IMR-90 (cell line): ENCODE measurements around the gene MPP1. TPM values are rescaled to one million over a fixed set of nuclear protein-coding genes. Genes with fewer than 3 reads are reported as not detected.
A peak's percentile ranks its signal among the peaks of the same experiment; 100 is the strongest.

Source experiments
- ATAC-seq: fragments of 200-7000 bp; cut with Tn5 transposase; 2 replicates; pipeline ENCODE4 v1.9.1; 2020; ENCODE audit warnings: low read depth, mild to moderate bottlenecking, moderate library complexity
- BruUV-seq: library from RNA; stranded (reverse); fragments of 400-500 nt; replicated peaks from 2 replicates; lab custom pipeline; 2021; lab: Mats Ljungman, UMichigan
- CTCF ChIA-PET: fragments of 300-600 bp; formaldehyde crosslinking; extraction: SDS; loops from one replicate; lab custom pipeline; 2021; ENCODE audit warnings: antibody characterized with exemption; lab: Yijun Ruan, JAX
- POLR2A ChIA-PET: fragments of 300-600 bp; sonication (Branson Sonifier 250); formaldehyde crosslinking; loops from one replicate; lab custom pipeline; 2022; ENCODE audit warnings: antibody characterized with exemption; ENCODE audit not compliant: unreplicated experiment; lab: Charles Lee
- DNase-seq: peaks from one replicate; pipeline ENCODE4 v3.0.0; 2013
- H2AFZ ChIP-seq: replicated peaks from 2 replicates; pipeline ENCODE3; 2013; ENCODE audit warnings: low read length, mild to moderate bottlenecking; ENCODE audit not compliant: poor library complexity
- H2AK5ac ChIP-seq: 2 replicates; pipeline ENCODE4 v1.6.1; 2013; ENCODE audit warnings: low read depth, low read length, inconsistent platforms
- H2AK9ac ChIP-seq: replicated peaks from 2 replicates; pipeline ENCODE3; 2013; ENCODE audit warnings: mild to moderate bottlenecking, low read depth, low read length, moderate library complexity; ENCODE audit not compliant: poor library complexity
- H2BK120ac ChIP-seq: 2 replicates; pipeline ENCODE4 v1.6.1; 2013; ENCODE audit warnings: low read depth, low read length, inconsistent platforms
- H2BK15ac ChIP-seq: 3 replicates; pipeline ENCODE4 v1.6.1; 2013; ENCODE audit warnings: low read depth, low read length, inconsistent platforms
- H2BK20ac ChIP-seq: 2 replicates; pipeline ENCODE4 v1.6.1; 2013; ENCODE audit warnings: low read depth, mild to moderate bottlenecking, inconsistent platforms, low read length, moderate library complexity
- H2BK5ac ChIP-seq: 2 replicates; pipeline ENCODE4 v1.6.1; 2013; ENCODE audit warnings: mild to moderate bottlenecking, low read depth, low read length, inconsistent platforms; ENCODE audit not compliant: poor library complexity, severe bottlenecking
- H3K14ac ChIP-seq: replicated peaks from 2 replicates; pipeline ENCODE4 v1.6.1; 2013; ENCODE audit warnings: low read depth, low read length, inconsistent platforms
- H3K18ac ChIP-seq: 2 replicates; pipeline ENCODE4 v1.6.1; 2013; ENCODE audit warnings: low read depth, low read length, control low read depth
- H3K23ac ChIP-seq: 2 replicates; pipeline ENCODE4 v1.6.1; 2013; ENCODE audit warnings: low read depth, low read length, inconsistent platforms
- H3K27ac ChIP-seq: 2 replicates; pipeline ENCODE4 v1.5.1; 2013; ENCODE audit warnings: mild to moderate bottlenecking, control low read depth, low read length; ENCODE audit not compliant: insufficient read depth
- H3K27me3 ChIP-seq: 2 replicates; pipeline ENCODE4 v1.6.1; 2013; ENCODE audit warnings: low read length; ENCODE audit not compliant: control insufficient read depth, insufficient read depth
- H3K36me3 ChIP-seq: 2 replicates; pipeline ENCODE4 v1.6.1; 2013; ENCODE audit warnings: low read length, mixed read lengths; ENCODE audit not compliant: control insufficient read depth, insufficient read depth
- H3K4ac ChIP-seq: 2 replicates; pipeline ENCODE4 v1.6.1; 2013; ENCODE audit warnings: low read depth, low read length, inconsistent platforms
- H3K4me1 ChIP-seq: 2 replicates; pipeline ENCODE4 v1.6.1; 2013; ENCODE audit warnings: low read length, mixed read lengths; ENCODE audit not compliant: control insufficient read depth, insufficient read depth
- H3K4me2 ChIP-seq: 2 replicates; pipeline ENCODE4 v1.6.1; 2013; ENCODE audit warnings: low read depth, mild to moderate bottlenecking, control low read depth, low read length, moderate library complexity
- H3K4me3 ChIP-seq: 2 replicates; pipeline ENCODE4 v1.5.1; 2013; ENCODE audit warnings: low read depth, mild to moderate bottlenecking, control low read depth, low read length, moderate library complexity; ENCODE audit not compliant: insufficient read depth
- H3K56ac ChIP-seq: 2 replicates; pipeline ENCODE4 v1.6.1; 2013; ENCODE audit warnings: low read length, inconsistent platforms; ENCODE audit not compliant: insufficient read depth; ENCODE audit errors: extremely low read depth
- H3K79me1 ChIP-seq, 2 experiments: 2 replicates each; pipeline ENCODE4 v1.6.1; 2013; ENCODE audit warnings: low read length in 2 of 2, inconsistent platforms in 1 of 2, low read depth in 1 of 2
- H3K9ac ChIP-seq: 2 replicates; pipeline ENCODE4 v1.6.1; 2013; ENCODE audit warnings: low read depth, low read length, control low read depth
- H3K9me1 ChIP-seq: 2 replicates; pipeline ENCODE4 v1.6.1; 2013; ENCODE audit warnings: low read length, inconsistent platforms; ENCODE audit not compliant: insufficient read depth
- H3K9me3 ChIP-seq: 2 replicates; pipeline ENCODE4 v1.6.1; 2013; ENCODE audit warnings: low read length; ENCODE audit not compliant: control insufficient read depth, insufficient read depth
- H4K20me1 ChIP-seq: 2 replicates; pipeline ENCODE4 v1.6.1; 2013; ENCODE audit warnings: low read length, inconsistent platforms; ENCODE audit not compliant: insufficient read depth
- H4K5ac ChIP-seq: 2 replicates; pipeline ENCODE4 v1.6.1; 2013; ENCODE audit warnings: mild to moderate bottlenecking, low read depth, low read length, control low read depth
- H4K8ac ChIP-seq, 2 experiments: 2 replicates each; pipeline ENCODE4 v1.6.1; 2013; ENCODE audit warnings: low read depth in 2 of 2, low read length in 2 of 2, control low read depth in 1 of 2, inconsistent platforms in 1 of 2
- H4K91ac ChIP-seq: 2 replicates; pipeline ENCODE4 v1.6.1; 2013; ENCODE audit warnings: low read depth, low read length, inconsistent platforms; ENCODE audit not compliant: insufficient read depth
- CEBPB ChIP-seq: IDR thresholded peaks from 2 replicates; pipeline ENCODE4 v1.6.1; 2012; ENCODE audit warnings: low read depth, low read length, improper control_type of control experiment
- NFE2L2 ChIP-seq: fragments of 150-350 bp; IDR thresholded peaks from 2 replicates; pipeline ENCODE4 v1.6.1; 2016; ENCODE audit warnings: low read depth, mild to moderate bottlenecking, low read length
- WGBS, 2 experiments: methylation state at CpG; one replicate each; pipeline versions ENCODE4 v1.1.5 to v1.1.7; 2013; ENCODE audit warnings: missing lambda C conversion rate in 2 of 2; ENCODE audit not compliant: insufficient read length in 1 of 2; ENCODE audit errors: extremely low coverage in 2 of 2; 5-methylcytosine and 5-hydroxymethylcytosine counted together
- dilution Hi-C: fragments of 300-500 bp; cut with HindIII; formaldehyde crosslinking; loops from one replicate; pipeline ENCODE4 v1.14.3; 2018; ENCODE audit warnings: low sequenced_read_pairs; ENCODE audit not compliant: unreplicated experiment
- in situ Hi-C: fragments of 300-500 bp; cut with MboI; formaldehyde crosslinking; loops from 3 replicates; pipeline ENCODE4 v1.14.3; 2019; ENCODE audit warnings: low sequenced_read_pairs, inconsistent platforms, mixed read lengths
- intact Hi-C: fragments of 100-400 bp; cut with micrococcal nuclease; formaldehyde crosslinking; loops from 2 replicates; pipeline ENCODE4 v1.10.0; 2022
- polyA plus RNA-seq, 3 experiments: library from polyadenylated mRNA; depleted of rRNA; stranded (reverse); fragments of >200 nt; gene quantifications; 2 replicates each; pipeline ENCODE4 v1.2.3, GENCODE V29; 2012; ENCODE audit warnings: low replicate concordance in 1 of 3
- total RNA-seq: library from RNA; depleted of rRNA; stranded (reverse); fragments of >200 nt; gene quantifications from 2 replicates; pipeline ENCODE4 v1.2.3, GENCODE V29; 2012

MPP1 gene
- total and polyA plus RNA-seq, 2 of the 4 experiments (the other 2 are of a cell fraction): 35.2 to 43.0 TPM

GRCh38 chrX:154732421-154733065 is 72.7 kb downstream of the MPP1 start:
- no peak overlapping the region for H4K8ac ChIP-seq
- in situ Hi-C loops: loop anchor here (25.0 kb wide), 1 partner anchor 145 kb away; the partner anchor contains the start of gene CTAG1A
- peak overlapping the region; percentile 25 for H2BK120ac ChIP-seq
- H3K4ac ChIP-seq: peak overlapping the region; percentile 53
- peaks cover 0 to 3% of the 10 kb centered on the region in 2 experiments; a peak in 2 of 4 replicates for H3K79me1 ChIP-seq
- H3K36me3 ChIP-seq: no peaks in the 10 kb centered on the region
- no peak overlapping the region for H4K5ac ChIP-seq
- DNase-seq (peak; percentile 74), ATAC-seq (no peak)
- no peaks in the 10 kb centered on the region for H4K20me1 ChIP-seq
- peak overlapping the region; percentile 37 for H2BK5ac ChIP-seq
- no peak overlapping the region for H3K9ac ChIP-seq
- peak overlapping the region; percentile 26 for H2BK20ac ChIP-seq
- CTCF ChIA-PET: interaction anchor here (1.4 to 1.6 kb wide), 2 partner anchors 17 to 19 kb away, joined by 3 read pairs; no protein-coding TSS in a partner anchor
- H3K4me3 ChIP-seq: no peak overlapping the region
- peak overlapping the region; percentile 6; the same call in 1 of the 2 replicates for H3K27ac ChIP-seq
- TF ChIP-seq CEBPB (peak; percentile 38; the same call in 1 of the 2 replicates), NFE2L2 (no peak)
- peak overlapping the region; percentile 44 for H3K18ac ChIP-seq
- H3K4me2 ChIP-seq: peak overlapping the region; percentile 50
- peaks cover 11% of the 10 kb centered on the region; the same call in 1 of the 2 replicates for H3K9me1 ChIP-seq
- no peak overlapping the region for H2AK9ac ChIP-seq
- H2BK15ac ChIP-seq: 0 out of 3 replicates have a peak overlapping the region, but pooled peaks have one; percentile 19
- H3K9me3 ChIP-seq: no peaks in the 10 kb centered on the region
- dilution Hi-C loops: no loop called here
- POLR2A ChIA-PET: no interaction called here
- no peak overlapping the region for H3K56ac ChIP-seq
- H3K4me1 ChIP-seq: peaks cover 36% of the 10 kb centered on the region
- H4K91ac ChIP-seq: peak overlapping the region; percentile 7; the same call in 1 of the 2 replicates
- H3K27me3 ChIP-seq: no peaks in the 10 kb centered on the region
- no peak overlapping the region for H3K23ac ChIP-seq
- intact Hi-C loops: no loop called here
- H2AK5ac ChIP-seq: no peak overlapping the region
- BruUV-seq: no TSS peak
- no peak overlapping the region for H2AFZ ChIP-seq
- no peak overlapping the region for H3K14ac ChIP-seq
- WGBS, 2 experiments: 17% methylated on average over 1 of the region's 5 CpGs; no CpG with 5 or more reads in 1 of the 2 experiments
